Aorta (tissue), 5 donors: ENCODE results near the gene NDST4. TPM values are rescaled to one million over a fixed set of nuclear protein-coding genes. Genes with fewer than 3 reads are reported as not detected.
A peak's percentile ranks its signal among the peaks of the same experiment; 100 is the strongest.

Source experiments
- ATAC-seq: fragments of 200-7000 bp; cut with Tn5 transposase; one replicate; pipeline ENCODE4 v1.9.1; 2022; ENCODE audit warnings: moderate library complexity; ENCODE audit not compliant: low FRiP score
- DNase-seq, 2 donors: peaks; one replicate each; pipeline ENCODE4 v3.0.0-alpha.2; 2020
- H3K27ac ChIP-seq, 2 donors: one replicate each; pipeline ENCODE4 v1.5.1; 2013; ENCODE audit warnings: low read length in 2 of 2, mild to moderate bottlenecking in 2 of 2, moderate library complexity in 2 of 2, control low read depth in 1 of 2, inconsistent platforms in 1 of 2, low read depth in 1 of 2
- H3K27me3 ChIP-seq, 2 donors: one replicate each; pipeline ENCODE4 v1.6.1; 2013; ENCODE audit warnings: control low read depth in 1 of 2, low read length in 1 of 2, mild to moderate bottlenecking in 1 of 2, moderate library complexity in 1 of 2; ENCODE audit not compliant: insufficient read depth in 2 of 2, control insufficient read depth in 1 of 2
- H3K36me3 ChIP-seq, 2 donors: one replicate each; pipeline ENCODE4 v1.6.1; 2013; ENCODE audit warnings: control low read depth in 1 of 2, low read length in 1 of 2, mild to moderate bottlenecking in 1 of 2; ENCODE audit not compliant: insufficient read depth in 2 of 2, control insufficient read depth in 1 of 2
- H3K4me1 ChIP-seq, 2 donors: one replicate each; pipeline ENCODE4 v1.6.1; 2013; ENCODE audit warnings: low read length in 2 of 2, control low read depth in 1 of 2, mild to moderate bottlenecking in 1 of 2, moderate library complexity in 1 of 2; ENCODE audit not compliant: insufficient read depth in 2 of 2, control insufficient read depth in 1 of 2
- H3K4me3 ChIP-seq, 2 donors: one replicate each; pipeline ENCODE4 v1.5.1; 2013; ENCODE audit warnings: low read length in 2 of 2, control low read depth in 1 of 2, mild to moderate bottlenecking in 1 of 2
- H3K9me3 ChIP-seq: one replicate; pipeline ENCODE4 v1.6.1; 2013; ENCODE audit warnings: mild to moderate bottlenecking, low read length; ENCODE audit not compliant: control insufficient read depth
- WGBS, 2 donors: extraction: QIAGEN DNeasy Blood & Tissue Kit; methylation state at CpG; one replicate each; pipeline ENCODE4 v1.1.7; 2013; 5-methylcytosine and 5-hydroxymethylcytosine counted together
- intact Hi-C, 2 donors: fragments of 100-400 bp; cut with DNase I; formaldehyde crosslinking; loops; one replicate each; pipeline versions ENCODE4 v1.14.2 to v1.15.0; 2022
- polyA plus RNA-seq, 2 donors: library from polyadenylated mRNA; stranded (reverse); fragments of 200-250 nt; gene quantifications; one replicate each; pipeline ENCODE4 v1.2.3, GENCODE V29; 2013
- total RNA-seq, 2 donors: library from RNA; stranded (reverse); fragmentation: NEBNext Ultra II Directional; extraction: Animal tissue kit (Norgen Biotek cat#: 25700); gene quantifications; one replicate each; pipeline ENCODE4 v1.2.1, GENCODE V29; 2021
- donor health status: healthy with polysubstance abuse.
- donor health status: Bipolar disorder and iron deficiency.
- donor health status: DM: no; HTN: no; CAD: no.
- donor health status: DM: no; HTN: no; CAD: no.
- donor health status: DM: yes; HTN: yes; CAD: no.

The NDST4 gene
- total and polyA plus RNA-seq, 4 donors = not detected

DNA sequence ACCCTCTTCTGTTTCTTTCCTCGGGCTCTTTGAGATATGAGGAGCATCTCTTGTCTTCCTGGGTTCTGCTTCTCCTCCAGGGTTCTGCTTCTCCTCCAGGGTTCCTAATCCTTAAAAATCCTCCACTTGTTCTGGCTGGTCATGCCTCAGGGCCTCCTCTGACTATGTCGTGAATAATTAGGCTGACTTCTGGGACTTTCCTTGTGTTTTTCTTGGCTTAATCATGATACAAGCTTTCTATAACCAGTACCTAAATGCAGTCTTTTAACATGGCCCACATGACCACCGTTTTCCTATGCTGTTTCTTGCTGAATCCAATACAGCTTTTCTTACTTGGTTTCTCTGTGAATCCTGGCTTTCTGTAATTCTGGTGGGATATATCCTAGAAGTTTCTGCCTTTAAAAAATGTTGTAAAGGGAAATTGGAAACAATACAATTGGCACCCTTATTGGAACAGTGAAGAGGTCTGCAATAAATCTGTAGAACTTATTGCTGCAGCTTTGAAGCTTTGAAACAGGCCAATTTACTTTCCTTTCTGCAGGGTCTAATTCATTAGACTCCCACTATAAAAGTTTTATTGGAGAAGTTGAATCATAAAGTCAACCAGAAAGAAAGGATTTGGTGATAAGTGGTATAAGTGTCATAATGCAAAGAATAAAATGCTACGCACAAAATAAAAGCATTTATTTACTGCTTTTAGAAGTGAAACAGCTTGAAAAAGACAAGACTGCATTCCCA is 301.7 kb downstream of the NDST4 start:
- no peaks in the 10 kb centered on the region for H3K4me1 ChIP-seq
- H3K9me3 ChIP-seq = no peaks in the 10 kb centered on the region
- H3K4me3 ChIP-seq = no peak overlapping the region
- no peaks in the 10 kb centered on the region for H3K27me3 ChIP-seq
- no peak overlapping the region for H3K27ac ChIP-seq
- DNase-seq (no peak), ATAC-seq (no peak)
- intact Hi-C loops = no loop called here
- WGBS, 2 donors = 48 to 56% methylated on average over 4 of the region's 4 CpGs
- no peaks in the 10 kb centered on the region for H3K36me3 ChIP-seq

DNA sequence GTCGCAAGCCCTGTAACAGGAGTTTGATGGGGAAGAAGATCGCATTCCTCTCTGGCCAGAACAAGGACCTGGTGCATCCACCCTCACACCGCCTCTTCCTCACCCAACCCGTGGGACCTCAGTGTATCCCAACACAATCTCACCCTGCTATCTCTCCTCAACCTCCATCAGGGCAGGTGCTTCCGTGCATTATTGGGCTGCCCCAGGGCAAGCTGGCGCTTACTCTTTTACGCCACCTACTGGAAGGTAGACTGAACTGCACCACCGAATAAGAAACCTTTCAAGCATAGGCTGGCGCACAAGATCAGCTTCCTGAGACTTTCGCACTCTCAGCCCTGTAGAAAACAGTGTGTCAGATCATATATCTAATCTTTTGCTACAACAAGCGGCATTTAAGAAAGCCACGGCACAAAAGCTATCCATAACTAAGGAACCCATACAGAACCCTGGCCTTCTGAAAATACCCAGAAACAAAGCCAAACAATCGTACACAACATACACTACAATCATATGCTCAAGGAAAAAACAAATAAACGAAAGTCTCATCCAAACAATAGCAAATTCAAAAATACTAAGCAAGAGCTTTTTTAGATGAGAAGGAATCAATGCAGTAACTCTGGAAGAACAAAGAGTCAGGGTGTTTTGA is 305.5 kb downstream of the NDST4 start:
- WGBS, 2 donors = 44% methylated on average over 14 of the region's 14 CpGs
- no peak overlapping the region for H3K27ac ChIP-seq
- ATAC-seq (peak; percentile 59), DNase-seq (no peak)
- no peaks in the 10 kb centered on the region for H3K27me3 ChIP-seq
- H3K4me1 ChIP-seq = no peaks in the 10 kb centered on the region
- intact Hi-C loops = no loop called here
- no peaks in the 10 kb centered on the region for H3K9me3 ChIP-seq
- no peaks in the 10 kb centered on the region for H3K36me3 ChIP-seq
- H3K4me3 ChIP-seq = no peak overlapping the region

GRCh38 chr4:114807357-114807756 is 306.1 kb downstream of the NDST4 start:
- Histone ChIP-seq H3K4me3 (no peak overlapping the region), H3K27ac (no peak overlapping the region), H3K9me3 (no peaks in the 10 kb centered on the region), H3K4me1 (no peaks in the 10 kb centered on the region), H3K27me3 (no peaks in the 10 kb centered on the region), H3K36me3 (no peaks in the 10 kb centered on the region)
- WGBS, 2 donors = 87 to 90% methylated on average over 8 of the region's 8 CpGs
- ATAC-seq = no peak
- no peak for DNase-seq
- intact Hi-C loops = no loop called here

- DNase-seq (no peak), ATAC-seq (no peak)
- no peaks in the 10 kb centered on the region for H3K9me3 ChIP-seq
- no peak overlapping the region for H3K4me3 ChIP-seq
- no peaks in the 10 kb centered on the region for H3K4me1 ChIP-seq
- H3K27ac ChIP-seq = no peak overlapping the region
- no peaks in the 10 kb centered on the region for H3K36me3 ChIP-seq
- 81 to 82% methylated on average over 5 of the region's 5 CpGs for WGBS, 2 donors
- intact Hi-C loops = no loop called here
- no peaks in the 10 kb centered on the region for H3K27me3 ChIP-seq
Observed at GRCh38 chr4:114791976-114792375, 321.4 kb downstream of the NDST4 start.

DNA sequence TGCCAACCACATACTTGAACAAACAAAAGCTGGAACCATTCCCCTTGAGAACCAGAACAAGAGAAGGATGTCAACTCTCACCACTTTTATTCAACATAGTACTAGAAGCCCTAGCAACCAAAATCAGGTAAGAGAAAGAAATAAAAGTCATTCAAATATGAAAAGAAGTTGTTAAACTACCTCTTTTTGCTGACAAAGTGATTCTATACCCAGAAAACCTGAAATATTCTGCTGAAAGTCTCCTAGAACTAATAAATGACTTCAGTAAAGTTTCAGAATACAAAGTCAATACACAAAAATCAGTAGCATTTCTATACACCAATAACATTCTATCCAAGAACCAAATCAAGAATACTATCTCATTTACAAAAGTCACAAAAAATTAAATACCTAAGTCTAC is 327.9 kb downstream of the NDST4 start:
- Histone ChIP-seq H3K4me3 (no peak overlapping the region), H3K4me1 (no peaks in the 10 kb centered on the region), H3K27me3 (no peaks in the 10 kb centered on the region), H3K27ac (no peak overlapping the region), H3K9me3 (no peaks in the 10 kb centered on the region), H3K36me3 (no peaks in the 10 kb centered on the region)
- no peak for ATAC-seq
- DNase-seq = no peak
- intact Hi-C loops = no loop called here

DNA sequence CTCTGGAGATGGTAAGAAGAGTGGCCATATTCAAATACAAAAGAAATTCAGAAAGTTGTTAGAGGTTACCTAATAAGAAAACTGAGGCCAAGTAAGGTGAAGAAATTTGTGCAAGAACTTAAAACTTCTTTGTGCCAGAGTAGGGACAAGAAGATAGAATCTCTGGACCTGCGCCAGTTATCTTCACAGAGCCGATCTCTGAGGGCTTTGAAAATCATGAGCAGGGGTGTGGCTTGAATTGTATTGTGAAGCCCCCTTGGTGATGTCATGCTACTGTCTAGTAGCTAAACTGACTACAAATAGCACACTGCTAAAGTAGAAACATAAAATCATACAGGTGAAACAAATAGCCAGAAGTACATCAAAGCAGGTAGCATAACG is 330.2 kb downstream of the NDST4 start:
- Histone ChIP-seq H3K27ac (no peak overlapping the region), H3K9me3 (no peaks in the 10 kb centered on the region), H3K4me3 (no peak overlapping the region), H3K4me1 (no peaks in the 10 kb centered on the region), H3K27me3 (no peaks in the 10 kb centered on the region), H3K36me3 (no peaks in the 10 kb centered on the region)
- ATAC-seq = no peak
- DNase-seq = no peak
- WGBS, 2 donors = 50 to 51% methylated on average over 3 of the region's 3 CpGs
- intact Hi-C loops = no loop called here

DNA sequence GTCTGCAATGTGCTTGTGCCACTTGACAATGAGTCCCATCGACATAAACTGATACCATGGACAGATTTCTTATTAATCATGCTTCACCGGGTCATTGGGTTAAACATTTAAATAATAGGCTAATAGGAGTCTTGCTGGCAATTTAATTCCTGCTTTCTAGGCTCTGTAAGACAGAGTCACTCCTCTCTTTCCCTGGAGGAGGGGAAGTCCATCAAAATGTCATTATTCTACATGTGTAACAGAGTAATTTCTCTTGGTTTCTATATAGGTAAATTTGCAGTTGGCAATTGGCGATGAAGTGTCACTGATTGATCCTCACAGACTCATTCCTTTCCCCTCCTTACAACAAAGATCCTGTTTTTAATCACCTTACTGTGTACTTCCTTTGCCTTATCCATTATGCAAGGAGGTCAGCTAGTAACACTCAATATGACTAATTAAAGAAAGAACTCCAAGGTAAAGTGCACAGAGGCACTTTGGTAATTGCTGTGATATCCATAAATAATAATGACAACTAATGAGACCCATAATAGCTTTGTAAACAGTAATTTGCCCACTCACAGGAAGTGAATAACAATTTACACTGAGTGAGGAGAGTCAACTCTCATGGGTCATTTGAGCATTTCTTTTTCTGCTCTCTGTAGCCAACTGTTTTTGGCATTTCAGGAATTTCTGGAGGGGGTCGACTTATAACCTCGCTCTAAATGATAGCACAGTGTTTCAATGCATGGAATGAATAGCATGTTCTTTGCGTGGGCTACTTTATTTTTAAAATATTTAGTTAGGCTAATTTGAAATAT is 330.8 kb downstream of the NDST4 start:
- Histone ChIP-seq H3K27me3 (no peaks in the 10 kb centered on the region), H3K27ac (no peak overlapping the region), H3K4me3 (no peak overlapping the region), H3K4me1 (no peaks in the 10 kb centered on the region), H3K9me3 (no peaks in the 10 kb centered on the region), H3K36me3 (no peaks in the 10 kb centered on the region)
- WGBS, 2 donors = 34 to 39% methylated on average over 6 of the region's 6 CpGs
- intact Hi-C loops = no loop called here
- ATAC-seq (no peak), DNase-seq (no peak)

DNA sequence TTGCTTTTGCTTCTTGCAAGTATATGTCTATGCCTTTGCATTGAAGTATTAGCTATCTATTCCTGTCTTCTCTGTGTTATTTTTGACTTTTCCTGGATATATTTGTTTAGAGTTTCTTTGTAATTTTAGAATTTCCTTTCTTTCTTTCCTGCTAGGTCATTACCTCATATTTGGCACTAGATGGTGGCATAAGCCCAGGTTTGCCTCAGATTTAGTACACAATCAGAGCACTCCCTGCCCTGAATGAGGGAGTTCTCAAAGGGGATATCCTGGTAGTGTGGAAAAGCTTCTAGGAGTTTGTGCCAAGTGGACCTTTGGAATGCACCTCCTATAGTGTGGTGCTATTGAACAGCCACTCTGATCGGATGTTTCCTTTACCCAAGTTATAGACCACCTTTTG is 333.2 kb downstream of the NDST4 start:
- Histone ChIP-seq H3K36me3 (no peaks in the 10 kb centered on the region), H3K27me3 (no peaks in the 10 kb centered on the region), H3K4me1 (no peaks in the 10 kb centered on the region), H3K9me3 (no peaks in the 10 kb centered on the region), H3K4me3 (no peak overlapping the region), H3K27ac (no peak overlapping the region)
- no peak for DNase-seq
- WGBS, 2 donors = 50 to 61% methylated on average over 1 of the region's 1 CpG
- ATAC-seq = no peak
- intact Hi-C loops = no loop called here
